ENCODE measurements around the gene MBD5.

The MBD5 gene

DNA sequence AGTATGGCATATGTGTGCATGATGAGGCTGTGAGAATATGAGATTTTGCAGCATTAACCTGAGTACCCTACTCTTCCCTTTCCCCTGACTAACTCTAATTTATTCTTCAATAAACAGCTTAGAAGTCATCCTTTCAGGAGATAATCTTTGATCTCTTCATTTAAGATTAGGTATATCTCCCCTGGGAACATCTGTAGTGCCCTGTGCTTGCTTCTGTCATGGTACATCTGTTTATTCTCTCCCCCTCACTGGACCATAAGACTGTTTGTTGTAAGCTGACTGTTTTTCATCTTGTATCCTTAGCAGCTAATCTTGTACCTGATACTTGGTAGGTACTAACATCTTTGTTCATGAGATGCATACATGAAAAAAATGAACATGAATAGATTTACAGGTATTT, 83.1 kb downstream of the MBD5 start:
- no peak for DNase-seq
- intact Hi-C loops (cut with DNase I), result loop anchor here (5.0 kb wide), 1 partner anchor 82 kb away; the partner anchor contains the start of genes MBD5 and ORC4

DNA sequence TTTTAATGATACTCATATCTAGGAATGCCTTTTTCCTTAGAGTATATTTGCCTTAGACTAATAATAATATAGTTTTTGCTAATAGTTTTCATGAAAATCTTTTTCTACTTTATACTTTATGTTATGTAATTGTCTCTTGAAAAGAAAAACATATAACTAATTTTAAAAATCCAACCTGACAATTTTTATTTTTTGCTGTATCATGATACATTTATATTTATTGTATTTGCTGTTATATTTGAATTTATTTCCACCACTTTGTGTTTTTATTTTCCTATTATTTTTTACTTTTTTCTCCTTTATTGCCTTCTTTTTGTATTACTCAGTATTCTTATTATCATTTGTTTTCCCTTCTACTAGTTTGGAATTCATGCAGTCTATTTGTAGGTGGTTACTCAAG, 85.4 kb downstream of the MBD5 start:
- intact Hi-C loops (cut with DNase I), result no loop called here
- DNase-seq, result no peak

DNA sequence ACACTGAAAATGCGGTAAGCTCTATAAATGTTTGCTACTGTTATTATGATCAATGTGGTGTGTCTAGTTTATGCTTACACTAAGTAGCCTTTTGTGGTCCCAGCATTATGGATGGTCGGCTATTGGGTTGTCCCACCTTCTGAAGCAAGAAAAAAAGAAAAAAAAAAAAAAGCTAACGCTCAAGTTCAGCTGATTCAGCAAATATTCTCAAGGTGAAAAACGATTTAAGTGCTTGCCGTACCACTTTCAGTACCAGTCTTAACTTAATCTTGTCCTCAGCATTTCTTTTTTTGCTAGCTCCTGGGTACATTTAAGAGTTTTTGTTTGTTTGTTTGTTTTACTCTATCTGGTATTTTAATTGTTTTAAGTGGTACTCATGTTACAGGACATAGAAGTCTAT, 87.5 kb downstream of the MBD5 start:
- intact Hi-C loops (cut with DNase I), result no loop called here
- DNase-seq, result no peak

DNA sequence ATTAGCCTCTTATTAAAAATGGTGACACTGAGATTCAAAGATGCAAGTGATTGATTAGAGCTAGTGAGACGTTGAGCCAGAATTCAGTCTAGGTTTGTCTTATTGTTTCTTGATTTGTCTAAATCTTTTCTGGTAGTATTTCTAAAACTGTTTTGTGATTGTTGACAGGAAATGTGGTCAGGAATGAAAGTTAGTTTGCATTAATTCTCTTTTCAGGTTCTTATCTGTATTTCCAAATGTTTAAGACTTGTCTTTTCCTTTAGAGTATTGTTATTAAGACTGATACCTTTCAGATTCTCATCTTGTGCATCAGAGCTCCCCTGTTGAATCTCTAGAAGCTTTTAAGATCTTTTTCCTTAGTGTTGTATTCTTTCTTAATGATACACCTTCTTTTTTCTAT, 89.3 kb downstream of the MBD5 start:
- intact Hi-C loops (cut with DNase I), result no loop called here
- DNase-seq, result no peak

DNA sequence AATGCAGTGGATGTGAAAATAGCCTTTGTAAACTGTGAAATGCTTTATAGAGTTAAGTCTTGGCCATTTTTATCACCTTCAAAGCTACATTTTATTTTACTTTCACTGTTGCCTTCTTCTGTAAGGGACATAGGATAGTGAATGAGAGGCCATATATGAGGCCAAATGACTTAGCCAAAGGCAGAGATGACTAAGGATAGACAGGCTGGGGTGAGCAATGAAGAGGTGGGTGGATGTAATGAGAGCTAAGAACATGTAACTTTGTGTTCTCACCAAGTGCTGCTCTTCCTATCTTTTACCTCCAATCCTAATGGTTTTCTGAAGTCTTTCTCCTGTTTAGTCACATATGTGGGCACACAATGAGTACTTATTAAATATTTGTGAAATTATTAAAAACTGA, 101.9 kb downstream of the MBD5 start:
- no peak for DNase-seq
- intact Hi-C loops (cut with DNase I), result no loop called here

DNA sequence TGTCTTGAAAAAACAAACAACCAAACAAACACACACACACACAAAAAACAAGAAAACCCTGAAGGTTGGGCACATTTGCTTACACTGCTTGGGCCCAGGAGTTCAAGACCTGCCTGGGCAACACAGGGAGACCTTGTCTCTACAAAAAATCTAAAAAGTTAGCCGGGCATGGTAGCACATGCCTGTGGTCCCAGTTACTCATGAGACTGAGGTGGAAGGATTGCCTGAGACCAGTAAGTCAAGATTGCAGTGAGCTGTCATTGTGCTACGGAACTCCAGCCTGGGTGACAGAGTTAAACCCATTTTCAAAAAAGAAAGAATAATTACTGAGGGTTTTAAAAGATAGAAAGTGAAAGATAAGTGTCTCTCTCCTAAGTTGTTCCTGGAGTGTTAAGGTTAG, 103.4 kb downstream of the MBD5 start:
- DNase-seq, result no peak
- intact Hi-C loops (cut with DNase I), result no loop called here

DNA sequence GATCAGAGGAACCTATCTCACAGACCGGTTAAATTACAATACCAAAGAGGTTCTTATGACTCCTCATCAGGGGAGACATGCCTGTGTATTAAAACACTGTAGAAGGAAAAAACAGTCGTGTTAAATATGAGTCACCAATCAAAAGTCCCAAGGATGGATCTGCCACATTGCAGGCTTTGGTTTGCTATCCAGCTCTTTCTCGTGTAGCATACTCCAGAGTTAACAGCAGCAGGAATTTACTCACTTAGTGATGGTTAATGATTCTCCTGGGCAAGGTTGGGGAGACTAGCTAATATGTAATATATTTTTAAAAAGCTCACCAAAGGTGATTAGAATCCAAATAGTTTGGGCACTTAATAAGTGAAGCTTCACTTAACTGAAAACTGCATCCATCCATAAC, 109.7 kb downstream of the MBD5 start:
- intact Hi-C loops (cut with DNase I), result no loop called here
- no peak for DNase-seq

DNA sequence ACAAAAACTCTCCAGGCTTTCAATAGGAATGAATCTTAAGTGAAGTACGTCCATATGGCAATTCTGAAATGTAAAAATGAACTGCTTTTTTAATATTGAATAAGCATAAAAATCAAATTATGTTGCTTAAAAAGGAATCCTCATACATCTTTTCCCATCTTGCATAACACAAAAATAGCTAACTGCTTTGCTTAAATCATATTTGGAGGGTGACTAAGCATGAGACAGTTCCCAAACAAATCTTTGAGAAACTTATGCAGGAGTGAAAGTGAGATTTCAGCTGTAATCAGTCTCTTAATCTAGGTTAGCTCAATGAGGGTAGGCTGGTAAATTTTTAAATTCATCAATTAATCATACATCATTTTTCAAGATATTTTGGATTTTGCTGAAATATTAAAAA, 111.5 kb downstream of the MBD5 start:
- no peak for DNase-seq
- intact Hi-C loops (cut with DNase I), result no loop called here

DNA sequence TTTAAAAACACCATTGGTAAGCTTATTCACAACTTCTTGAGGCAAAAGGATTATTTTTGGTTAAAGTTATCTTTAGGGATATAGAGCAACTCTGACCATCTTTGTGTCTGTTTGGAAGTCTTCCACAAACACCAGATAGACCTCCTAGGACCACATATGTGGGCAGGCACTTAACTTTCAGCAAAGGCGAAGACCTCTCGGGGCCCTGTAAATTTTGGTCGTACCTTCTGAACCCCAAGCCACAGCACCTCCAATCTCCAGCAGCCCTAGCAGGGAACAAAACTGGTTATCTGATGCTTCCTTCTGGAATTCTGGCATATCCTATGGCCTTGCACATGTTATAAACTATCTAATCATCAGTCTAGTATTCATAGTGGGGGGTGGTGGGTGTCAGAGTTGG, 114.8 kb downstream of the MBD5 start:
- DNase-seq, result peak in 1 of 10 donors; percentile 54
- intact Hi-C loops (cut with DNase I), result no loop called here

DNA sequence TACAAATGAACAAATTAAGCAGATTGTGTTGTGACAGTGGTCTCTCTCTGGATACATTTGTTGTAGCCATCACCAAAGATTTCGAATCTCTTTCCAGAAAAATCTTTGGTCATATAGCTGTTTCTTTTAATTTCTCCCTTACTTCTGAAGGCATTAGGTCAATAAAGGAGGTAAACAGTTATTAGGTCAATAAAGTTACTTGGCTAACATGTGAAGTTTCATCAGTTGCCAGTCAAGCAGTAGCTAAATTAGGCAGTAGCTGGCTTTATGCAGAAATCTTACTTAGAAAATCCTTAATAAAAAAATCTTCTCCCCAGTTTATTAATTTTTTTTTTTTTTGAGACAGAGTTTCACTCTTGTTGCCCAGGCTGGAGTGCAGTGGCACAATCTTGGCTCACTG, 115.5 kb downstream of the MBD5 start:
- intact Hi-C loops (cut with DNase I), result no loop called here

DNA sequence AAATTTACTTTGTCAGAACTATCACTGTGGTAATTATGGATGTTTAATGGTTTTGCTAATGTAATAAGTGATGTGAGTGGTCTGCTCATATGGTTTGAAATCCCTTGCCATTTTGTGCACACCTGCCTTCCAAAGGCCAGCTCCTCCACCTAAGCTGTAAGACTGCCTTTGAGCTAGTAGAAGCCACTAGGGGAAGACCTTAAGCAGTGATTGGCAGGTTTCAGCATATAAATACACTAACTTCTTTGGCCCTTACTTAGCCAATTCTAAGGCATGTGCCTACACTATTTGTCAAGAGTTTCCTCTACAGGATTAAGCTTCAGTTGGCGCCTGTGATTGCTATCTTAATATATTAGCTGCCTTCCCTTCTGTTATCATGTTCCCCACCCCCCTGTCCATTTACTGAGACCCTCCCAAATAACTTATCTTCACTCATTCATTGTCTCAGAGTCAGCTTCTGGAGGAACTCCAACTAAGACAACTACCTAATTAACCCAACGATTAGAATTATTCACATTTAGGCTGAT, 141.1 kb downstream of the MBD5 start:
- no peak for DNase-seq

More for the DNA sequence above, 115.5 kb downstream of the MBD5 start:
- DNase-seq, result no peak

DNA sequence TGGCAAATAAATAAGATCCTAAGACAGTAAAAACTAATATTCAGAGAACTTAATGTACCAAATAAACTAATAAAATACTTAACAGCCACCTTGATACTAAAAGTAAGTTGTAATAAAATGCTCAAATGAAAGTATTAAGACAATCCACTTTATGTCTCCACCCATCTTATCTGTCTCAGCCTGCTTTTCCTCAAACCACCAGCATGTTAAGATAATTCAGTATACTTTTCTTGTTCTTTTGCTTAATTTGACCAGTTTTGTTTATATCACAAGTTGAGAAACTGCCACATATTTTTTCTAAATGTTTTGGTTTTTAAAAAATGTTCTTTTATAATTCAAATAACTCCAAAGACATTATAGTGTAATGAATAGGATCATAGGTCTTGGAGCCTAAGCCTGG, 142.0 kb downstream of the MBD5 start:
- no peak for DNase-seq
- intact Hi-C loops (cut with DNase I), result no loop called here

More for the DNA sequence above, 141.1 kb downstream of the MBD5 start:
- intact Hi-C loops (cut with DNase I), result no loop called here

DNA sequence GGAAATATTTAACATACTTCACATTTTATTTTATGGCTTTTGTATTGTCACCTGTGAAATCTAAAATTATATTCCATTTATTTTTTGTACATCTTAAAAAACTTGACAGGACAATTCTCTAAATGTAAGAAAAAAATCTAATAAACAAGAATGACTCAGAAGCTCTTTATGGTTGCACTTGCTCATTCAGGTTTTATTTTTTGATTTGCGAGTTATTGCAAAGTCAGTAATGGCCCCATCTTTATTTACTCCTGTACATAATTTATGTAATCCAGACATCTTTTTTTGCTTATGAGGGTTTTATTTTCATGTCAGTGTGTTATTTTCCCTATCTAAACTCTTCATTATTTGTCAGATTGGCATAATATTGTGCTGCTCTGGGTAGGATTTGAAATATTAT, 145.1 kb downstream of the MBD5 start:
- no peak for DNase-seq
- intact Hi-C loops (cut with DNase I), result no loop called here

DNA sequence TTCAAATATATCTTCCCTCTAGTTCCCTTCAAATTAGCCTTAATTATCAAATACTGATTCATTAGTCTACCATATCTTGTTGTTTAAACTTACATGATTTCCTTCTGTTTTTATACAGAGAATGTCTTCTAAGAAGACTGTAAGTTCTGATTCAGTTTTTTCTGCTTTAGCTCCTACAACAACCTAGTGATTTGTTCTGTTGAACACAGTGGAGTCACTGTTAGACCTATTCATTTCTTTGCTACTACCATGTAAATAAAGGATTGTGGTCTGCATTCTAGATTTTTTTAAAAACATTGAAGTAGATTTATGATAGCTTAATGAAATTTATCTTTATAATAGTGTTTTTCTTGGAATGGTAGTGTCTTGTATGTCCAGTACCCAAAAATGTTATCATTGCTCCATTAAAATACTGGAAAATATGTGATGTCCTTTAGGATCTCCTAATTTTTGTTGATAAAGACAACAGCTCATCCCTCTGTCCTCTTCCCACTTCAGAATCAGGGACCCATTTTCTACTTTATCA, 146.4 kb downstream of the MBD5 start:
- DNase-seq, result no peak
- intact Hi-C loops (cut with DNase I), result no loop called here

DNA sequence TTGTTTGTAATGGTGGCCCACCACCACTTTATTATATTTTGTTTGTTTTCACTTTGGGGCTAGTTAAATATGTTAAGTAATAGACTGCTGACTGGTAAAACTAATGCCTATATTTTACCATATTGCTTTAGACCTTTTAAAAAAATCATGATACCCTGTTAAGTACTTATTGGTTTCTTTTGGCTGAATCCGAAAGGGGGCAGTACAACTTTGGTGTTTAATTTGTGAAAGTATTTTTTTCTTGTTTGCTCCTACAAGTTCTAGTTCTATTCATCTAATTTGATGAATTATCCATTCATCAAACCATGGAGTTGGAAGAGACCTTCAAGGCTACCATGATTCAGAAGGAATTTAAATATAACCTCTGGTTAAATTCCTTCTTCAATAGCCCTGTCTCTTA, 147.0 kb downstream of the MBD5 start:
- intact Hi-C loops (cut with DNase I), result no loop called here
- DNase-seq, result no peak

DNA sequence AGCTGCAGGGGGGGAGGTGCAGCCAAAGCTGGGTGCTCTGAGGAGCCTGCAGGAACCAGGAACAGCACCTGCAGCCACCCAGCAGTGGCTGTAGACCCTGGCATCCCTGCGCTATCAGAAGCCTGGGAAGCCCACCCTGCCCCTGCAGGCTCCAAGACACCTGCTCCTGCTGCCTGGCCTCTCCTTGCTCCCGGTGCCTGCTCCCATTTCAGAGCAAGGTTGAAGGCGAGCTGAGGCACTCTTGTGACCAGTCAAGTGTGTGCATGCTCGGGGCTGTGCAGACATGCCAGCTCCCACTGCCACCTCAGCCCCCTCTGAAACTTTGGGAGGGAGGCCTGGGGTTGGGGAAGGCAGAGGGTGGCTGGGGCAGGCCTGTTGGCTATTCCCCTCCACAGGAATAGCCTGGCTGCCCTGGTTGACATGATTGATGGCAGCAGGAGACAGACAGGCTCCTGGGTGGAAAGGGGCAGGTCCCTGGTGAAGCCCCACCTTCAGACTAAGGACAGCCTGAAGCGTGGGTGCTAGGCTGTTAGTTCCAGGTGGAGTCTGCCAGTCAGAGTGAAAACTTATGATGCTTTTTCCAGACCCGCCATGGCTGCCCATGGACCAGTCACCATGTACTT, 151.4 kb downstream of the MBD5 start:
- DNase-seq, result peak in 3 of 10 donors; percentile 45 to 67 (median 59)
- intact Hi-C loops (cut with DNase I), result no loop called here

DNA sequence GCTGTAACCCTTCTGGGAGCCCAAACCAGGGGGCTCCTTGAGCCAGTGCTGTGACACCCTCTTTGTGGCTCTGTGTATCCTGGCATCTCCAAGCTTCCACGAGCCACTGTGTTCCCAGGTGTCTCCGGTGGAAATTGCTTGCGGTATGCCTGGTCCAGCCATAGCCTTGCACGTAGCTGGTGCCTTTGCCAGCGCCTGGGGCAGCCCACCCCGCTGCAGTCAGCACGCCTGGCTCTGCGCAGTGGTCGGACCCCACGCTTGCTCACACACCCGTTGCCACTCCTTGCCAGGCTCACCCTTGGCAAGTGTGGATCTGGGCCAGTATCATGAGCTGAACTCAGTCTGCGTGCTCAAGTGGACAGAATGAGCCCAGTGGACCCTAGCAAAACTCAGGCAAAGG, 152.3 kb downstream of the MBD5 start:
- peak in 3 of 10 donors; percentile 62 to 80 (median 80) for DNase-seq
- intact Hi-C loops (cut with DNase I), result no loop called here

DNA sequence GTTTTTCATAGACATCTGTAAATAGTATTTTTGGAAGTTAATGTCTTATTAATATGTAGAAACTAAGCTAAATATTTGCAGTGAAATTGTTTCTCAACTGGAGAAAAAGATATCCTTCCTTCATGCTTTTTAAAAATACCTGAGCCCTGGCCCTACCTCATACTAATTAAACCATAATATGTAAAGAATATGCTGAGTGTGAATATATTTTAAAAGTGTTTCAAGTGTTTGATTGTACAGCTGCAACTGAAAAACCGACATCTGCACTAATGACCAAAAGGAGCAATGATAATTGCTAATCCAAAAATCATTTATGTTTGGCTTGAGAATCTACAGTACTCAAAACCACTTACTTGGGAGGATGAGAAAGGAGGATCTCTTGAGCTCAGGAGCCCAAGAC, 156.7 kb downstream of the MBD5 start:
- intact Hi-C loops (cut with DNase I), result no loop called here
- no peak for DNase-seq

DNA sequence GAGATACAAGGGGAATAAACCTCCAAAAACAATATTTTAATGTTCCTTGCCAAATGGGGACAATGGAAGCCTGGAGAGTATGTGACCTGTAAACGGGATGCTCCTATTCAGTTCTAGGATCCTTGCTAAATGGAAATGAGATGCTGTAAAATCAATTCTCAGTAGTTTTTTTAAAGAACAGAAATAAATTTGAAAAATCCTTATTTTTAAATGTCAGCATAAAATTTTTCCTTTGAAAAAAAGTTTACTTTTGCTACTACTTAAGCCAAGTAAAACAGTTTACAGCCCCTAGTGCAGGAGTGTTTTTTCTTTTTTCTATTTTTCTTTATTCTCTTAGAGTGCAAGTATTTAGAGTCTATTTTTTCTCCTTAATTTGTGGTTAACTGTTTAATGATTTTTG, 158.8 kb downstream of the MBD5 start:
- DNase-seq, result no peak
- intact Hi-C loops (cut with DNase I), result no loop called here

DNA sequence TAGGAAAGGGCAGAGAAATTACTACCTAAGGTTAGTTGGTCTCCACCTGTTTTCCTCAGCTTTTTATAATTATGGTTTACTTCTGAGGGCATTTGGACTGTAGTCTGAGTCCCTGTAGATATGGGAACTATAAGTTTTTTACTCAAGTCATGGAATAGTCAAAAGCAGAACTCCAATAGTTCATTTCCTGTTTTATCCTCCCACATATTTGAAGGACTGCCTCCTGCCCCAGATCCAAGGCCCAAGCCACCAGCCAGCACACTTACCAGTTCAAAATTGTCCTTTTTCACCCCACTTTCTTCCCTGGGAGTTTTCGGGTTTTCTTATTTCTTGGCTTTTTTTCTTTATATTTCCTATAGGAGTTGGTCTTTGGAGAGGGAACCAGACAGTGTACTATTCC, 164.1 kb downstream of the MBD5 start:
- intact Hi-C loops (cut with DNase I), result no loop called here
- DNase-seq, result no peak

DNA sequence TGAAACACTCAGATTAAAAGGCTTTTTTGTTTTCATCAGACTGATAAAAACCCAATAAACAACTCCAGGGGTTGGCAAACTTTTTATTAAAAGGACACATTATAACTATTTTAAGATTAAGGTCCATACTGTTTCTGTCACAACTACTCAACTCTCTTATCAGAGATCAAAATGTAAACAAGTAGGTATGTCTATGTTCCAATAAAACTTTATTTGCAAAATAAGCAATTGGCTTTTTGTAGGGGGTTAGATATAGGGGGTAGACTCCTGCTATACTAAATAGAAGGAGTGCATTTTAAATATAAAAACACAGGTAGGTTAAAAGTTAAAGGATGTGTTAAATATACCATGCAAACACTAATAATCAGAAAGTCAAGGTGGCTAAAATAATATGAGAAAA, 174.0 kb downstream of the MBD5 start:
- DNase-seq, result no peak
- intact Hi-C loops (cut with DNase I), result no loop called here

Data from posterior cingulate gyrus (tissue), 11 donors.